Tibial nerve (tissue), 4 donors: ENCODE measurements around the gene CD300E. TPM values are rescaled to one million over a fixed set of nuclear protein-coding genes. Genes with fewer than 3 reads are reported as not detected.
"Not testable (repeated sequence)": the region's sequence is repeated elsewhere in the genome, so short reads cannot be mapped to it uniquely, and the experiment has no call there.

Source experiments
- DNase-seq, 2 donors: peaks; one replicate each; pipeline ENCODE4 v3.0.0-alpha.2; 2019; ENCODE audit warnings: low spot score in 2 of 2
- H3K27ac ChIP-seq, 4 donors: fragments of 200-600 bp; sonication (generic) in 3 of 4; one replicate each; pipeline ENCODE4 v1.5.1; 2017 to 2019; ENCODE audit warnings: mild to moderate bottlenecking in 1 of 4
- H3K27me3 ChIP-seq, 2 donors: fragments of 200-600 bp; sonication (generic) in 1 of 2; one replicate each; pipeline versions ENCODE4 v1.5.1 to v1.6.0; 2017 to 2019
- H3K36me3 ChIP-seq, 3 donors: fragments of 200-600 bp; sonication (generic); one replicate each; pipeline ENCODE4 v1.5.1; 2018 to 2019
- H3K4me1 ChIP-seq, 4 donors: fragments of 200-600 bp; sonication (generic) in 3 of 4; one replicate each; pipeline ENCODE4 v1.5.1; 2017 to 2019
- H3K4me3 ChIP-seq, 4 donors: fragments of 200-600 bp; sonication (generic) in 3 of 4; one replicate each; pipeline ENCODE4 v1.5.1; 2017 to 2019; ENCODE audit warnings: mild to moderate bottlenecking in 1 of 4, moderate library complexity in 1 of 4
- H3K9me3 ChIP-seq, 4 donors: fragments of 200-600 bp; sonication (generic) in 3 of 4; one replicate each; pipeline ENCODE4 v1.5.1; 2017 to 2019
- CTCF ChIP-seq, 5 experiments: fragments of 200-600 bp in 3 of 5; fragments of 450-650 bp in 2 of 5; sonication (generic) in 3 of 5; IDR thresholded peaks; one replicate each; pipeline ENCODE4 v1.5.1; 2016 to 2019; ENCODE audit warnings: antibody characterized with exemption in 5 of 5, mild to moderate bottlenecking in 3 of 5, moderate library complexity in 2 of 5
- EP300 ChIP-seq, 2 donors: sonication (generic); formaldehyde crosslinking; IDR thresholded peaks; one replicate each; pipeline ENCODE4 v1.6.1; 2017; ENCODE audit warnings: antibody characterized with exemption in 2 of 2, mild to moderate bottlenecking in 1 of 2
- POLR2A ChIP-seq, 2 donors: fragments of 450-650 bp; IDR thresholded peaks; one replicate each; pipeline ENCODE4 v1.6.1; 2017; ENCODE audit warnings: antibody characterized with exemption in 2 of 2, mild to moderate bottlenecking in 2 of 2, moderate library complexity in 2 of 2
- WGBS, 2 donors: methylation state at CpG; one replicate each; pipeline ENCODE4 v1.1.5; 2018; 5-methylcytosine and 5-hydroxymethylcytosine counted together
- total RNA-seq, 4 donors: library from RNA; depleted of rRNA; stranded (reverse); fragments of >200 nt; gene quantifications; one replicate each; pipeline ENCODE4 v1.1.0, GENCODE V29; 2016

CD300E gene
- total RNA-seq, 4 donors from 2014 or later, result under 0.01 to 1.8 (median 0.51) TPM

- Histone ChIP-seq H3K27ac (no peak overlapping the region), H3K4me1 (peaks cover 0 to 1% (median 0%) of the 10 kb centered on the region in 4 donors), H3K27me3 (peaks cover 0 to 8% of the 10 kb centered on the region in 2 donors), H3K36me3 (no peaks in the 10 kb centered on the region), H3K4me3 (no peak overlapping the region), H3K9me3 (no peaks in the 10 kb centered on the region)
- TF ChIP-seq CTCF (IDR thresholded peaks at IDR 0.05), result no peak
- no peak for TF ChIP-seq EP300 (IDR thresholded peaks at IDR 0.05)
- no peak for TF ChIP-seq POLR2A (IDR thresholded peaks at IDR 0.05)
- 55 to 58% methylated on average over 11 of the region's 11 CpGs for WGBS, 2 donors
- DNase-seq, result no peak
Observed at GRCh38 chr17:74637265-74637664, 13.7 kb upstream of the CD300E start.

DNA sequence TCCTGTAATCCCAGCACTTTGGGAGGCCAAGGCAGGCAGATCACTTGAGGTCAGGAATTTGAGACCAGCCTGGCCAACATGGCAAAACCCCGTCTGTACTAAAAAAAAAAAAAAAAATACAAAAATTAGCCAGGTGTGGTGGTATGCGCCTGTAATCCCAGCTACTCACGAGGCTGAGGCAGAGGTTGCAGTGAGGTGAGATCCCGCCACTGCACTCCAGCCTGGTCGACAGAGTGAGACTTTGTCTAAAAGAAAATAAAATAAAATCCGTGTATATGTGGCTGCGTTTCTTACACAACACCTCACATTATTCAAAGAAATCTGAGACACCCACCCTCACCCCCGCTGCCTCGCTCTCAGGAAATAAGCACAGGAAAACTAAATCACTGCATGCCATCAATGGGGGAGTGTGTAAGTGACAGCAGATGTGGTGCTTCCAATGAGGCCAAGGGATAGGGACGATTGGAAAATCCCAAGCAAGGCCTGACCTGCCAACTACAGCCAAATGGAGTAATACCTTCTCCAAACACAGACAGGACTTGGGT, 13.1 kb upstream of the CD300E start:
- H3K27ac ChIP-seq, H3K4me3 ChIP-seq, H3K4me1 ChIP-seq, H3K9me3 ChIP-seq, DNase-seq, H3K27me3 ChIP-seq, H3K36me3 ChIP-seq: not testable (repeated sequence)
- 63 to 67% methylated on average over 10 of the region's 10 CpGs for WGBS, 2 donors

DNA sequence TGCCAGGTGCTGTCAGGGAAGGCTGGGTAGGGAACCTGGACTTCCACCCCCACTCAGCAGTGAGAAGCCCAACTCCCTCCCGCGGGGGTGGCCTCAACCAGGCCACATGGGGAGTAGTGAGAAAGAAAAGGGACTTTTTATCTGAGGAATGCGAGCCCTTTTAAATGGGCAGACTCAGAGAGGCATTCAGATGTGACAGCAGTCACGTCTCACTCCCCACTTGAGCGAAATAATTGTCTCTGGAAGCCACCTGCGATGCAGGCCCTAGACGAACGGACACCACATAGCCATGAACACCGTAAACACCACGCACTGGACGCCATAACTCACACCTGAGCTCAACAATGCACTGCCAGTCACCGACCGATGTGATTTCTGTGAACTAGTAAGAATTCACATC, 11.9 kb upstream of the CD300E start:
- H3K4me1 ChIP-seq, result peaks cover 0 to 9% (median 0%) of the 10 kb centered on the region in 4 donors
- H3K27ac ChIP-seq, result no peak overlapping the region
- no peak overlapping the region for H3K4me3 ChIP-seq
- 33 to 47% methylated on average over 13 of the region's 13 CpGs for WGBS, 2 donors
- no peak for DNase-seq
- TF ChIP-seq POLR2A (IDR thresholded peaks at IDR 0.05) (no peak), CTCF (IDR thresholded peaks at IDR 0.05) (no peak), EP300 (IDR thresholded peaks at IDR 0.05) (no peak)
- H3K36me3 ChIP-seq, result no peaks in the 10 kb centered on the region
- no peaks in the 10 kb centered on the region for H3K9me3 ChIP-seq
- H3K27me3 ChIP-seq, result peaks cover 0 to 8% of the 10 kb centered on the region in 2 donors

- Histone ChIP-seq H3K4me3 (no peak overlapping the region), H3K4me1 (peaks cover 0 to 9% (median 0%) of the 10 kb centered on the region in 4 donors), H3K27me3 (peaks cover 0 to 8% of the 10 kb centered on the region in 2 donors), H3K9me3 (peaks cover 0 to 7% (median 0%) of the 10 kb centered on the region in 4 donors), H3K27ac (no peak overlapping the region), H3K36me3 (no peaks in the 10 kb centered on the region)
- TF ChIP-seq EP300 (IDR thresholded peaks at IDR 0.05) (no peak), POLR2A (IDR thresholded peaks at IDR 0.05) (no peak), CTCF (IDR thresholded peaks at IDR 0.05) (no peak)
- WGBS, 2 donors, result 79 to 85% methylated on average over 8 of the region's 8 CpGs
- no peak for DNase-seq
Observed at GRCh38 chr17:74633326-74633725, 9.8 kb upstream of the CD300E start.

DNA sequence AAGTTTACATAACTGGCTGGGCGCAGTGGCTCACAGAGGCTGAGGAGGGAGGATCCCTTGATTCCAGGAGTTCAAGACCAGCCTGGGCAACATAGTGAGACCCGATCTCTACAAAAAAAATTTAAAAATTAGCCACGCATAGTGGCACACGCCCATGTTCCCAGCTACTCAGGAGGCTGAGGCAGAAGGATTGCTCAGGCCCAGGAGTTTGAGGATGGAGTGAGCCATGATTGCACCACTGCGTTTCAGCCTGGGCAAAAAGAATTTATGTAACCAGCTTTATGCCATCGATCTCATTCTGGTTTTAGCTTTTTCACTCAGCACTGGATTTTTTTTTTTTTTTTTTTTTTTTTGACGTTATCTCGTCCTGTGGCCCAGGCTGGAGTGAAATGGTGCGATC, 9.1 kb upstream of the CD300E start:
- H3K9me3 ChIP-seq, result peaks cover 0 to 7% (median 0%) of the 10 kb centered on the region in 4 donors
- no peak for DNase-seq
- H3K4me3 ChIP-seq, result no peak overlapping the region
- TF ChIP-seq EP300 (IDR thresholded peaks at IDR 0.05) (no peak), CTCF (IDR thresholded peaks at IDR 0.05) (no peak), POLR2A (IDR thresholded peaks at IDR 0.05) (no peak)
- no peaks in the 10 kb centered on the region for H3K36me3 ChIP-seq
- H3K4me1 ChIP-seq, result peaks cover 0 to 9% (median 0%) of the 10 kb centered on the region in 4 donors
- 85% methylated on average over 9 of the region's 9 CpGs for WGBS, 2 donors
- peaks cover 0 to 8% of the 10 kb centered on the region in 2 donors for H3K27me3 ChIP-seq
- H3K27ac ChIP-seq, result no peak overlapping the region
